Left kidney (tissue), 2 donors: ENCODE measurements around the gene NIPAL1. TPM values are rescaled to one million over a fixed set of nuclear protein-coding genes. Genes with fewer than 3 reads are reported as not detected.
A peak's percentile ranks its signal among the peaks of the same experiment; 100 is the strongest.

Experiments
- DNase-seq: peaks from one replicate; pipeline ENCODE4 v3.0.0-alpha.2; 2013
- polyA plus RNA-seq: library from polyadenylated mRNA; unstranded; fragments of 120-200 nt; gene quantifications from one replicate; pipeline ENCODE4 v1.2.1, GENCODE V29; 2013; ENCODE audit not compliant: insufficient read length

Gene NIPAL1
- polyA plus RNA-seq, 1 donor: 11.0 TPM

DNA sequence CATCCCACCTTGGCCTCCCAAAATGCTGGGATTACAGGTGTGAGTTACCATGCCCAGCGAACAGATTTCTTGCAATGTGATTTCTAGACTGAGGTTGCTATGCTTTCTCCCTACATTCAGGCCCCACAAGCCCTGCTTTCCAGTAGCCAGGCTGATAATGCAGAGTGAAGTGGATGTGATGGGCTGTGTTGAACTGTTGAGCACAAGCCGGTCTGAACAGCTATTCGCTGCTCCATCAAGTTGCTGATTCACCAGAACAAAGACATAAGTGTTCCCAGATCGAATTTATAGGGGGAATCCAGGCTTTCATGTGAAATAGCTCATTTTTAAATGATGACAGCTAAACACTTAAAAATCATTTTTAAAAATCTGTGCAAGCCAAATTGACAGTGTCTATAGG lies 8.0 kb downstream of the NIPAL1 start:
- no peak for DNase-seq

DNA sequence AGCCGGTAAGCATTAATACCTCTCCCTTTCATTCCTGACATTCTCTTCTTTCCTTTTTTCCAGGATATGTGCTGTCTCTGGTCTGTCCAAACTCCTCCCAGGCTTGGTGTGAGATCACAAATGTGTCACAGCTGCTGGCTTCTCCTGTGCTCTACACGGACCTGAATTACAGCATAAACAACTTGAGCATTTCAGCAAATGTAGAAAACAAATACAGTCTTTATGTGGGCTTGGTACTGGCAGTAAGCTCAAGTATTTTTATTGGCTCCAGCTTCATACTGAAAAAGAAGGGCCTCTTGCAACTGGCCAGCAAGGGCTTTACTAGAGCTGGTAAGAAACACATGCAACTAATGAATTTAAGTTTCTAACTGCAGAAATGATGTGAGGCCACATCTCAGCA lies 8.4 kb downstream of the NIPAL1 start:
- DNase-seq: no peak

DNA sequence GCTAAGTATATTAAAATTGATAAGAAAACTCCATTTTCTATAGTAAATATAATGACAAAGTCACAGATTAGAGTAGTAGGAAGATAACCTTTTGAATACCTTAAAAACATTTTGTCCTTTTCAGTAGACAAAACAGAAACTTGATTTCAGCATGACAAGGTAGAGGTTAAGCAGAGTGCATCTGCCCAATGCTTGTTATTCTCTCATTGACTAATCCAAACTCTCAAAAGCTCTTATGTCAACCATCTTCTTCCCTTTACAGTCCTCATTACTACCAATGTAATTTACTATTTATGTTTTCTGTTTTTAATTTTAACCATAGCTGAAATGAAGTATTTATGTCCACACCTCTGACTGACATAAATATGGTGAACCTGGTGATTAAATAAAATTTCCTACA lies 11.1 kb downstream of the NIPAL1 start:
- no peak for DNase-seq

DNA sequence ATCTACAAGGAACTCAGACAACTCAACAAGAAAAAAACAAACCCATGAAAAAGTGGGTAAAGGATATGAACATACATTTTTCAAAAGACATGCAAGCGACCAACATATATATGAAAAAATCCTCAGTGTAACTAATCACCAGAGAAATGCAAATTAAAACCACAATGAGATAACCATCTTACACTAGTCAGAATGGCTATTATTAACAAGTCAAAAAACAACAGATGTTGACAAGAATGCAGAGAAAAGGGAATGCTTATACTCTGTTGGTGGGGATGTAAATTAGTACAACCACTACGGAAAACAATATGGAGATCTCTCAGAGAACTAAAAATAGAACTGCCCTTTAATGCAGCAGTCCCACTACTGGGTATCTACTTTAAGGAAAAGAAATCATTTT lies 12.1 kb downstream of the NIPAL1 start:
- no peak for DNase-seq

DNA sequence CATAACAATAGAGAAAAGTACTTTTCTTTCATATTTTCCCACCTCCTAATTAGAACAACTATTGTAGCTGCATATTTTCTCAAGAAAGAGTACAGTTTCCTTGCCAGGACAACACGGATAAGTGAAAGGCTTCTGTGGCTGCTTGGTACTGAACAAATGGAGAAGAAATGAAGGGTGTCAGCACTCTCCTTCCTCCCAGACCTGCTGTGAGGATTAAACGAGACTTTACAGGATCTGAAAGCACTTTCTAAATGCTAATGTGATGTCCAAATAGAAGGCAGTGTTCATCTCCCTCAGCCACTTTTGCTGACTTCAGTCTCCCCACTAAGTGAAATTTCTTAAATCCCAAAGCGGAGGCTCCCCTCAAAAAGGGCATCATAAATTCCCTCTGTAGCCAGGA lies 13.9 kb downstream of the NIPAL1 start:
- no peak for DNase-seq

DNA sequence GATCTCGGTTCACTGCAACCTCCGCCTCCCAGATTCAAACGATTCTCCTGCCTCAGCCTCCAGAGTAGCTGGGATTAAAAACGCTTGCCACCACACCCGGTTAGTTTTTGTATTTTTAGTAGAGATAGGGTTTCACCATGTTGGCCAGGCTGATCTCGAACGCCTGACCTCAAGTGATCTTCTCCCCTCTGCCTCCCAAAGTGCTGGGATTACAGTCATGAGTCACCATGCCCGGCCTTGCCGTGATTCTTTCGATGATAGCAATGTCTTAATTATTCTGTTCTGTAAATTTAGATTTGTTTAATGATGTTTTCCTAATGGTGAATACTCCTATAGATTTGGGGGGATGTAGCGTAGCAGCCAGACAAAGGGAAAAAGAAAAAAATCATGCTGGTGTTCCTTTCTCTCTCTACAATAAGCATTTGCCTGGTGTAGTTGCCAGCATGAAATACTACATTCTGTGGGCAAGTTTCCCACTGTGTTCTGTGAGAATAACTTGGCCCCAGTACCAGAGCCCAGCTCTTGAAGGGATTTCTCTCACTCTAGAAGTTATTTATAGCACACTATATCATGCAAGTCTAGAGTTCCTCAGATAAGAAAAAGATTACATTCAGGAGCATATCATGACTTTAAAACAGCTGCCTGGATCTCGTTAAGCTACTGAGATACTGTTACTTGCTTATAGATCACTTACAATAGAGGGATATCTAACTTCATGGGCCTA lies 15.4 kb downstream of the NIPAL1 start:
- DNase-seq: no peak

DNA sequence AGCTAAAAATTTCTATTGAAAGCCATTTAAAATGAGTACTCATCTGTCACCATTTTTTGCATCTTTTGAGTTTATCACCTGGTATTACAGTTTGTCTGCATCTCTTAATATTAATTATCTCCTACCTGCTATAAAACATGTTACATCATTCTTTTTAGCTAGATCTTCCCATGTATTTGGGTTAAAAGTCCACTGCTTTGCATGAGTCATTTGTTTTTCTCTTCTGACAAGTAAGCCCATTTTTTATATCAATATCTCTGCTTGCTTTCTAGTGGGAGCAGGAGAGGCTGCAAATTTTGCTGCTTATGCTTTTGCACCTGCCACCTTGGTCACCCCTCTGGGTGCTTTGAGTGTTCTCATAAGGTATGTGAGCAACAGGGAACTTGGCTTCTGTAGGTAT lies 16.1 kb downstream of the NIPAL1 start:
- DNase-seq: no peak

DNA sequence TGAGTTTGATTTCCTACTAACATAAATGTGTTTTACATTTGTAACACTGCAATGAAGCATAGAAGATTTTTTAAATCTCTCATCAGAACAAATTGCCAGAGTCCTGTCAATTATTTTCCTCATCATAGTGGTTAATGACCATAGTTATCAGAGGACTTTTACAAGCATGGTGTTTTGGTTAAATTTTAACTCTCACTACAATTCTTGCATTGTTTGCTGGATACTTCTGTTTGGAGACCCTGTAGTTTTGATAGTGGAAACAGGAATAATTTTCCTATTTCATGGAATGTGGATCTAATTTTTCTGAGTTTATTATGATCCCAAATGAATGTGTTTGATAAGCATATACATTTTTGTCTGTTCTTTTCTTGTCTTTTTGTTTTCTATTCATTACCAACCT lies 16.8 kb downstream of the NIPAL1 start:
- DNase-seq: no peak

DNA sequence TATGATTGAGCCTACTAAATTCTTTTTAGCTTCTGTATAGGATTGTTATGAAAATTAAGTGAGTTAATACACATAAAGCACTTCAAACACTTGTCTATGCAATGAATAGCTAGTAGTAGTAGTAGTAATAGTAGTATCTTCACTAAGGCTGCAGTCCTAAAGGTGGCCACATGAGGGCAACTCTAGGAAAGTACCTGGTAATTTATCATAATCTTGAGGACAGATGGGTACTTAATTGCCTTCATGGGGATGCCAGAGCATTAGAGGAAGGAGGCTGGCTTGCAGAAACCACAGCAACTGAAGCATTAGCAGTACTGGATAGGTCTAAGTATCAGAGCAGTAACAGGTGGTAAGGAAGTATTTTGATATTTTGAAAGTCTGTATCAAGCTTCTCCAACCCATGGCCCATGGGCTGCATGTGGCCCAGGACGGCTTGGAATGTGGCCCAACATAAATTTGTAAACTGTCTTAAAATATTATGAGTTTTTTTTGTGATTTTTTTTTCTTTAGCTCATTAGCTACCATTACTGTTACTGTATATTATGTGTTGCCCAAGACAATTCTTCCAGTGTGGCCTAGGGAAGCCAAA lies 17.3 kb downstream of the NIPAL1 start:
- no peak for DNase-seq

DNA sequence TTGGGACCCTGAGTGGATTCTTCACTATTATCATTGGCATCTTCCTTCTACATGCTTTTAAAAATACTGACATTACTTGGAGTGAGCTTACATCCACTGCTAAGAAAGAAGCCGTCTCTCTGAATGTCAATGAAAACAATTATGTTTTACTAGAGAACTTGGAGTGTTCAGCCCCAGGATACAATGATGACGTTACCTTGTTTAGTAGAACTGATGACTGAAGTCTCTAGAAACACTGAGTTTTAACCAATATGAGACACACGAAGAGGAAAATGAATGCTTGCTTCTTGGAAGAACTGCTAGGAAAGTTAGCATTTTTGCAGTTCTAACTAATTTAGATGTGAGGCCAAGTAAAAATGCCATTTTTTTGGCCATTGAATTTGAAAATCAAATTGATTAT lies 19.4 kb downstream of the NIPAL1 start:
- DNase-seq: no peak

DNA sequence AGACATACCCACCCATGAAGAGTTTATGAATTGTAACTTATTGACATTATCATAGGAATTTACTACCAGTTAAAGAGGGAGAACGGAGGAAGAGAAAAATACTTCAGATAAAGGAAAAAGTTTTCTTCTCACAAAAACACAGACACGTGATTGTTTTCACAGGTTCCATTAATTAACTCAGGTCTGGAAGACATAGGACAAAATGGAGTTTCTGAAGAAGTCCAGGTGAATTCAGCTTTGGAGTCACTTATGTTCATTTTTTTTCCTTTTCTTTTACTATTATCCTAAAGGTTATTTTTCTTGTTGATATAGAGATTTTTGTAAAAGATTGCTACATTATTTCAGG lies 20.5 kb downstream of the NIPAL1 start:
- DNase-seq: no peak

DNA sequence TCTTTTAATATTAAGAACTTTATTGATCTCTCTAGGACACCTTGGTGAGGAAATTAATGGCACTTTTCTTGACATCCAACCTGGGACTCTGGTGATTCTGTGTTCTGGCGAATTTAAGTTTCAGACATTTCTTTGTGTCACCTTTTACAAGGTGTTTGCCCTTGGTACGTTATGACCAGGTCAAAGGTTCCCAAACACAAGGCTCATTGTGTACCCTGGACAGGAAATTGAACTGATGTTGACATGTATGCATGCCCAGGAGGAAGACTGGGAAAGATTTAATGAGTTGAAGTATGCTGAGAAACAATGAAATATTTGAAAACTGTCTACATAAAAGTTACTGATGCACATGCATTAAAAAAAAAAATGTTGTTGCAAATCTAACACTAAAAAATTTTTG lies 22.1 kb downstream of the NIPAL1 start:
- DNase-seq: no peak

DNA sequence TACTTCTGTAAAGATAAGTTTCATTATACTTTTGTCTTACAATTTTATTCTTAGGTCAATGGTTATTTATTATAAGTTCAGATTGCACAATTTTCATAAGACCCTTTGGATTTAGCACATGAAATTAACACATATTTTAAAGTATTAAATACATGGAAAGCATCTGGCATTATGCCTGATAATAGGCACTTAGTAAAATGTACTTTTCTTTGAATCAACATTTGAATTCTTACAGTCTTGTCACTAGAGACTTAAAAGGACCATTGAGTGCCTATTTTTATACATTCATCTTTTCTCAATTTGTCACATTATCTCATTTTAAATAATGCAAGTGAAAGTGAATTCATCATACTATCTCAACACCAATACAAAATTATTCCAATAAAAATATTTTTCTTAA lies 23.0 kb downstream of the NIPAL1 start:
- no peak for DNase-seq

DNA sequence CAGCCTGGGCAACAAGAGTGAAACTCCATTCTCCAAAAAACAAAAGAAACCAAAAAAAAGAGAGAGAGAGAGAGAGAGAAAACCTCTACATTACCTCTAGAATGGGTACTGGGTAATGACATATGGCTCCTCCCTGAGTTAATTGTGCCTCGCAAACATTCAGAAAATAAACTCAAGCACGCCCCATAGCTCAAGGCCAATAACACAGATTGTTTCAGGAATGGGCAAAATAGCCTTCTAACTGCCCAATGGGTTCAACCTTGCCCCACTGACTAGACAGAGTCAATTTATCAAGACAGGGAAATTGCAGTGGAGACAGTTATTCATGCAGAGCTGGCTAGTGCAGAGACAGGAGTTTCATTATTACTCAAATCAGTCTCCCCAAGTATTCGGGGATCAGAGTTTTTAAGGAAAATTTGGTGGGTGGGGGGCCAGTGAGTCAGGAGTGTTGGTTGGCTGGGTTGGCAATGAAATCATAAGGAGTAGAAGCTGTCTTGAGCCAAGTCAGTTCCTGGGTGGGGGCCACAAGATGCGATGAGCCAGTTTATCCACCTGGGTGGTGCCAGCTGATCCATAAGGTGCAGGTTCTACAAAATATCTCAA lies 25.1 kb downstream of the NIPAL1 start:
- DNase-seq: no peak

DNA sequence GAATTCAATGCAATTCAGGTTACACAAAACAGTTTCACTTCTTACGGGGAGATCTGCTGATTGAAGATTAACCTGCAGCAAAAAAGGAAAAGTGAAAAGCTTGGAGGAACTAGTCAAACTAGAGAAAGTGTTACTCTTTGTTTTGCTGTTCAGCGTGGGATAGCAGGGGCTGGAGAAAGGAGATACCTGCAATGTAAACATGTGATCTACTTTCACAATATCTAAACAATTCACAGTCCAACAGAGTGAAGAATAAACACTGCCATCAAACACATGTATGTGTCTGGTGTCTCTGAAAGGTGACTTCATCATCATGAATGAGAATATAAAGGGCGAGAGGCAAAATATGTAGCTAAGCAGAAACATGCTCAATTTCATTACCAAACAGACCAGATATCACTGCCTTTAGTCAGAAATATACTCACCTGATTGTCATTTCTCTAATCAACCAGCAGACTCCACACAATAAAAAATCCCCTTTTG lies 26.4 kb downstream of the NIPAL1 start:
- DNase-seq: peak; percentile 21

DNA sequence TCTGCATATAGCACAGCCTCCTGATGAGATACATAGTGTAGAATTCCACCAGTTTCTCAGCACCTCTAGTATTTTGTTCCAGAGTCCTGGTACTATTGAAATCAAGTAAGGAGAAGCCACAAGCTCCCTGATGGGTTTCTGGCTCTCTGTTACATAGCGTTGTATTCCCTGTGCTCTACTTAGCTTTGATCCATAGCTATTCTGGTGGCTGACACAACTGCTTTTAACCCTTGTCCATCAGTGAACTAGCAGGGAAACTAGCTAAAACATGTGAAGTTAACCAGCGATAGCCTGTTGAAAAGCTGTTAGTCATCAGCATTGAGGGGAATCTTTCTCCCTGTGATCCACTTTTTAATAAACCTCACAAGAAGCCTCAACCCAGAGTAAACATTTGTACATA lies 26.9 kb downstream of the NIPAL1 start:
- no peak for DNase-seq

DNA sequence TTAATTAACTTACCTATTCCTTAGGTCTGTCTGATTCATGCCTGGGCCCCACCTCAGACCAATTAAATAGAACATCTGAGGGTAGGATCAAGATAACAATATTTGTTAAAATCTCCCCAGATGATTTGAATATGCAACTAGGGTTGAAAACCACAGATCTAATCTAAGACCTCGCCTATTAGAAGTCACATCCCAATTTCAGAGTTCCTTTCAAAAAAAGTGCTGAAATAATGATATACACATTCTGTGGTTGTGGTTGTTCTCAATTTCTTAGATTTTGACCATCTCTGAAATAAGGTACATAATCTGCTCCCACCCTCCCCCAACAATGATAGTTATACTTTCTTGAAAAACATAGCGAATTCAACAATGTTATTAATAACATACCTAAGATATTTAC lies 27.7 kb downstream of the NIPAL1 start:
- DNase-seq: no peak

DNA sequence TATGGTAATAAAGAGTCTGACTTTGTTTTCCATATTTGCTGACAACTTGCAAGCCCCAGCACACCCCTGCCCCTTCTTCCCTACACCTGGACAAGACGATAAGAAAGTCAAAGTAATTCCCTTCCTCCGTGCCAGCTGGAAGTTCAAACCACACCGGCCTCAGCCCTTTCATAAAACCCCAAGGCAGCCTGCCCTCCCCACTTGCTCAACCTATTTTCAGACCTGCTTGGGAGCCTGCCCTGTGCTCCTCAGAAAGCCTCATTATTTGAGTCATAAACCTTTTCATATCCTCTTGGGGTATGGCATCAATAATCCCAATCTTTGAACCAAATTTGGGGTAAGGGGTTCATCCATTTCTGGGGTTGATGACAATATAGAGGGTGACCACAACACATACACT lies 29.5 kb downstream of the NIPAL1 start:
- DNase-seq: no peak

DNA sequence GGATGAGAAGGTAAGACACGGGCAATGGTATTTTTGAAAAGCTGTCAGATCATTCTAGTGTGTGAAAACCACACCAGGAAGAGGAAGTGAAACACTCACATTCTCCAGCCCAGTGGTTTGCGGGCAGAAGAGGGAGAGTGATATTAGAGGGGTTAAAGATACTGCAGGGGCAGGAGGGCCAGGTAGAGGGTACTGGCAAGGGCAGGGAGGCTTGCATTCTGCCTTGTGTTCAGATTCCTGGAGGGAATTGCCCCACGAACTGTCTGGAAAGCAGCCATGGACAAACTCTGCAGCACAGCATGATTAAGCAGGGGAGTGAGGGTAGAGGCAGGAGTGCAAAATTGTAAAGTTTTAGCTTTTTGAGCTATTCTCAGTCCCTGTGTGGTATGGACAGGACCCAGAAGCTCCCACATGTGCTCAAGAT lies 30.9 kb downstream of the NIPAL1 start:
- no peak for DNase-seq

DNA sequence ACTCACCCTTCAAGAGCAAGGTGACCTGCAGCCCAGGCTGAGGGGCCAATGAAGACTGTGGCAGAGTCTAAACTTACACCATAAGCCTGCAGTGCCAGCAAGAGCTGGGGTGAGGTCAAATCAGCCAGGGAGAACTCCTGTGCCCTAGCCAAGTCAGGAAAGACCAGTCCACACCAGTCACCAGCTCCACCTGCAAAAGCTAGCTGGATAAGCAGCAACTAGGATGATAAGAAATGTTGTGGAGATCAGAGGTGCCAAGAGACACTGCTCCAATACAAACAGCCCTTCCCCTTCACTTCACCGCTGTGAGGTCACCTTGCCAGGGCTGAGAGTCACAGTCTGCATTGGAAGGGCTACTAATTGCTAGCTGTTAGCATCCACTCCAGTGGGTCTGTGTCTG lies 31.3 kb downstream of the NIPAL1 start:
- no peak for DNase-seq

DNA sequence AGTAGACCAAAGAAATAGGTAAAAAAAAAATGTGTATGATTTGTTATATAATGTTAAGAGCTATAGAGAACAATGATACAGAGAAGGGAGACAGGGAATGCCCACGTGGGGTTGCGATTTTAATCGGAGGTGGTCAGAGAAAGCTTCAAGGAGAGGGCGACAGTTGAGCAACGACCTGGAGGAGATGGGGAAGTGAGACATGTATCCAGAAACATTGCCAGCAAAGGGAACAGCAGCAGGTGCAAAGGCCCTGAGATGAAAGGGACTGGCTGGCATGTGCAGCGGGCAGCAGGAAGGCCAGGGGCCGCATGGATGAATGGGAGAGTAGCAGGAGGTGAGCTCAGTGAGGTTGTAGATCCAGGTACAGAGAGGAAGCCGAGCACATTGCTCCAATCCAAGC lies 32.9 kb downstream of the NIPAL1 start:
- no peak for DNase-seq

DNA sequence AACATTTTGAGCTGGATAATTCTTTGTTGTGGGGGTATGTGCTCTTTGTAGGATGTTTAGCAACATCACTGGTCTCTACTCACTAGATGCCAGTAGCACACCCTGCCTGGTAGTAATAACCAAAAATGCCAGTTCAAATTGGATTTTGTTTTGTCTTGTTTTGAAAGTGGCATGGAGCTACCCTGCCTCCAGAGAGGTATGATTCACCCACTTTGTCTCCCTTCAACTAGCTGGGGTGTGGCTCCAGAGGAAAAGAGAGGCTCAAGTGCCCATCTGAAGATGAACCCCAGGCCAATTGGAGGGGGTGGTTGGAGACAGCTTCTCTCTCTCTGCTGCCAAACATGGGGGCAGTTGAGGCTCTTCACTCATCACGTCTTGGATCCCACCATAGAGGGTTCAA lies 34.5 kb downstream of the NIPAL1 start:
- DNase-seq: no peak

DNA sequence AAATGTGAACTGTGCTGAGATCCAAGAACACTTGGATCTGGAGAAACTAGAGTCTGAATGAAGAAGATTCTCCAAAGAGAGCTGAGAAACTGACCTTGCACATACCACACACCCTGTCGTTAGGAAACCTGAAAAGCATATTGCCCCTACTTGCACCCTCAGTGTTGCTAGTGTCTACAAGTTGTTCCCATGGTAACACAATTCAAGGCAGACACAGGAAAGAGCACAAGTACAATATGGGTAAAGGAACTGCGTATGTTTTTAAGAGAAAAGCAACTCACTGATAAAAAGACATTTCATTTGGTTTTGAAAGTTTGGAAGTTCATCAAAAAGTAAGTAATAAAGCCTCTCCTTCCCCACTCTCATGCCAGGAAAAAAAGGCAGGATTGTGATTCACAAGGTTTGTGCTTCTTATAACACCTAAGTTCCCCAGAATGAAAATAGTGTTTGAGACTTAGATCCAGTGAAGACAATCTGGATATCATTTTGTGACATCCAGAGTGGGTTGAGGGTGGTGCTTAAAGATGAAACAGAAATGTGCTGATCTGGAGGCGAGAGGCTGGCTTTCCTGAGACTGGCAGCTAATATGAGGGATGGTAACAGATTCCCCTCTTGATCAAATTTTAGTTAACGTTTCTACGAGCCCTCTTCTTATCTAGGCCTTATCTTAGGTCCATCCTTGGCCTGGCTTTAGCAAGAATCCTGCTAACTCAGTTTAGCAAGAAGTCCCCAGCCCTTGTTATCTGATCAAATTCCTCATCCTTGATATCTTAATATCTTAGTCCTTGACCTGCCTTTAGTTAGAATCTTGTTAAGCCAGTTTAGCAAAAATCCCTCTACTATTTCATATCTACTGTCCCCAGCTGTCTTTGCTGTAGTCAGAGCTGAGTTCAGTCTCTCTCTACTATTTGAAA lies 42.3 kb downstream of the NIPAL1 start:
- DNase-seq: no peak
